PC-3 (cell line): Measurements from ENCODE around the gene GPR12. TPM values are rescaled to one million over a fixed set of nuclear protein-coding genes. Genes with fewer than 3 reads are reported as not detected.

Experiments
- ATAC-seq: fragments of 200-7000 bp; cut with Tn5 transposase; 2 replicates; pipeline ENCODE4 v1.9.1; 2020; ENCODE audit warnings: mild to moderate bottlenecking, moderate library complexity
- BruUV-seq: library from RNA; stranded (reverse); fragments of 400-500 nt; replicated peaks from 2 replicates; lab custom pipeline; 2021; lab: Mats Ljungman, UMichigan
- CTCF ChIA-PET: fragments of 300-600 bp; sonication (Branson Sonifier 250); formaldehyde crosslinking; loops from one replicate; lab custom pipeline; 2022; ENCODE audit warnings: antibody characterized with exemption; lab: Charles Lee
- POLR2A ChIA-PET: fragments of 300-600 bp; sonication (Branson Sonifier 250); formaldehyde crosslinking; loops from one replicate; lab custom pipeline; 2022; ENCODE audit warnings: antibody characterized with exemption; ENCODE audit not compliant: unreplicated experiment; lab: Charles Lee
- DNase-seq: peaks from one replicate; pipeline ENCODE4 v3.0.0-alpha.2; 2015
- H2AFZ ChIP-seq: fragments of 300-600 bp; sonication (generic); 2 replicates; pipeline ENCODE4 v1.6.0; 2016; ENCODE audit warnings: antibody characterized with exemption, low read length
- H3F3A ChIP-seq: fragments of 300-600 bp; sonication (generic); one replicate; pipeline ENCODE4 v1.6.0; 2017; ENCODE audit warnings: antibody characterized with exemption, low read length, control low read depth, mild to moderate bottlenecking; ENCODE audit not compliant: unreplicated experiment
- H3K27ac ChIP-seq: fragments of 300-600 bp; sonication (generic); 2 replicates; pipeline ENCODE4 v1.5.1; 2016; ENCODE audit warnings: mild to moderate bottlenecking, low read length
- H3K27me3 ChIP-seq: fragments of 300-600 bp; sonication (generic); 2 replicates; pipeline ENCODE4 v1.6.1; 2016; ENCODE audit warnings: low read length, mixed read lengths
- H3K36me3 ChIP-seq: fragments of 300-600 bp; sonication (generic); 2 replicates; pipeline ENCODE4 v1.6.1; 2016; ENCODE audit warnings: low read depth, mixed run types, low read length, mixed read lengths
- H3K4me1 ChIP-seq: fragments of 300-600 bp; sonication (generic); 2 replicates; pipeline ENCODE4 v1.5.1; 2016; ENCODE audit warnings: low read length; ENCODE audit not compliant: insufficient read depth
- H3K4me2 ChIP-seq: fragments of 300-600 bp; sonication (generic); 2 replicates; pipeline ENCODE4 v1.6.0; 2016; ENCODE audit warnings: low read length
- H3K4me3 ChIP-seq: fragments of 300-600 bp; sonication (generic); 2 replicates; pipeline ENCODE4 v1.5.1; 2016; ENCODE audit warnings: mild to moderate bottlenecking, low read length, mixed read lengths
- H3K79me2 ChIP-seq: fragments of 300-600 bp; sonication (generic); 2 replicates; pipeline ENCODE4 v1.6.1; 2017; ENCODE audit warnings: low read length, mixed read lengths
- H3K9ac ChIP-seq: fragments of 300-600 bp; sonication (generic); 2 replicates; pipeline ENCODE4 v1.6.0; 2016; ENCODE audit warnings: mild to moderate bottlenecking, low read length
- H3K9me2 ChIP-seq: fragments of 300-600 bp; sonication (generic); replicated peaks from 2 replicates; pipeline ENCODE4 v1.6.1; 2016; ENCODE audit warnings: mixed run types, low read length, mixed read lengths
- H3K9me3 ChIP-seq: fragments of 300-600 bp; sonication (generic); 2 replicates; pipeline ENCODE4 v1.6.1; 2016; ENCODE audit warnings: low read length, mixed read lengths
- H4K20me1 ChIP-seq: fragments of 300-600 bp; sonication (generic); 2 replicates; pipeline ENCODE4 v1.6.1; 2016; ENCODE audit warnings: low read length, mixed read lengths
- EZH2 ChIP-seq: fragments of 300-600 bp; sonication (generic); IDR thresholded peaks from one replicate; pipeline ENCODE4 v1.6.1; 2017; ENCODE audit warnings: antibody characterized with exemption, mild to moderate bottlenecking, low read length; ENCODE audit not compliant: unreplicated experiment
- EZH2phosphoT487 ChIP-seq: fragments of 300-600 bp; sonication (generic); IDR thresholded peaks from 2 replicates; pipeline ENCODE4 v1.6.1; 2018; ENCODE audit warnings: mild to moderate bottlenecking, antibody characterized with exemption, low read length, borderline replicate concordance
- intact Hi-C: fragments of 100-400 bp; cut with micrococcal nuclease; formaldehyde crosslinking; loops from 2 replicates; pipeline ENCODE4 v1.9.0; 2023
- total RNA-seq: library from RNA; depleted of rRNA; stranded (reverse); fragments of >200 nt; gene quantifications from 2 replicates; pipeline ENCODE4 v1.2.3, GENCODE V29; 2014; rRNA removed
- TF ChIP-seq, protein P1 (sequence below): fragments of 300-600 bp; sonication (generic); conservative IDR thresholded peaks from 2 replicates; pipeline ENCODE4 v1.5.1; 2017; ENCODE audit warnings: antibody characterized with exemption, low read depth, mild to moderate bottlenecking, low read length

The GPR12 gene
- total RNA-seq, 1 experiment from 2014 or later: not detected

DNA sequence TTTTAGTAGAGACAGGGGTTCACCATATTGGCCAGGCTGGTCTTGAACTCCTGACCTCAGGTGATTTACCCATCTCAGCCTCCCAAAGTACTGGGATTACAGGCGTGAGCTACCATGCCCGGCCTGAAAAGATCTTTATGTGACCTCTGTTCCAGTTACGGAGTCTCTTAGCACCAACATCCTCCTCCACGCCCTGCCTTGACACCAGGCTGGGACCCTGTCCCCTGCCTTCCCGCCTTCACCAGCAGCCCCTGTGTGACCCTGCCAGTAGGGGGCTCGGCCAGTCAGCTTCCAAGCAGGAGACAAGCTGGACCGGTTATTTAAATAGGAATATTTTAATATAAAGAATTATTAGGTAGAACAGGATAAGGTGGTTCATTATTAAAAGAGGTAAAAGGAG, 54.2 kb downstream of the GPR12 start:
- TF ChIP-seq, protein P1, sequence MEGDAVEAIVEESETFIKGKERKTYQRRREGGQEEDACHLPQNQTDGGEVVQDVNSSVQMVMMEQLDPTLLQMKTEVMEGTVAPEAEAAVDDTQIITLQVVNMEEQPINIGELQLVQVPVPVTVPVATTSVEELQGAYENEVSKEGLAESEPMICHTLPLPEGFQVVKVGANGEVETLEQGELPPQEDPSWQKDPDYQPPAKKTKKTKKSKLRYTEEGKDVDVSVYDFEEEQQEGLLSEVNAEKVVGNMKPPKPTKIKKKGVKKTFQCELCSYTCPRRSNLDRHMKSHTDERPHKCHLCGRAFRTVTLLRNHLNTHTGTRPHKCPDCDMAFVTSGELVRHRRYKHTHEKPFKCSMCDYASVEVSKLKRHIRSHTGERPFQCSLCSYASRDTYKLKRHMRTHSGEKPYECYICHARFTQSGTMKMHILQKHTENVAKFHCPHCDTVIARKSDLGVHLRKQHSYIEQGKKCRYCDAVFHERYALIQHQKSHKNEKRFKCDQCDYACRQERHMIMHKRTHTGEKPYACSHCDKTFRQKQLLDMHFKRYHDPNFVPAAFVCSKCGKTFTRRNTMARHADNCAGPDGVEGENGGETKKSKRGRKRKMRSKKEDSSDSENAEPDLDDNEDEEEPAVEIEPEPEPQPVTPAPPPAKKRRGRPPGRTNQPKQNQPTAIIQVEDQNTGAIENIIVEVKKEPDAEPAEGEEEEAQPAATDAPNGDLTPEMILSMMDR: no peak
- TF ChIP-seq EZH2: no peak
- no peak for TF ChIP-seq EZH2phosphoT487
- DNase-seq (no peak), ATAC-seq (no peak)
- intact Hi-C loops: loop anchor here (5.0 kb wide), 1 partner anchor 166 kb away; no protein-coding TSS in a partner anchor
- no TSS peak for BruUV-seq
- Histone ChIP-seq H3K79me2 (no peaks in the 10 kb centered on the region), H3K4me1 (no peaks in the 10 kb centered on the region), H2AFZ (no peak overlapping the region), H3K9me2 (no peaks in the 10 kb centered on the region), H3K9me3 (no peaks in the 10 kb centered on the region), H3K9ac (no peak overlapping the region), H3F3A (no peaks in the 10 kb centered on the region), H3K36me3 (no peaks in the 10 kb centered on the region), H3K27ac (no peak overlapping the region), H4K20me1 (no peaks in the 10 kb centered on the region), H3K4me2 (no peak overlapping the region), H3K4me3 (no peak overlapping the region), H3K27me3 (peaks cover 36% of the 10 kb centered on the region)
- ChIA-PET CTCF (no interaction called here), POLR2A (no interaction called here)

DNA sequence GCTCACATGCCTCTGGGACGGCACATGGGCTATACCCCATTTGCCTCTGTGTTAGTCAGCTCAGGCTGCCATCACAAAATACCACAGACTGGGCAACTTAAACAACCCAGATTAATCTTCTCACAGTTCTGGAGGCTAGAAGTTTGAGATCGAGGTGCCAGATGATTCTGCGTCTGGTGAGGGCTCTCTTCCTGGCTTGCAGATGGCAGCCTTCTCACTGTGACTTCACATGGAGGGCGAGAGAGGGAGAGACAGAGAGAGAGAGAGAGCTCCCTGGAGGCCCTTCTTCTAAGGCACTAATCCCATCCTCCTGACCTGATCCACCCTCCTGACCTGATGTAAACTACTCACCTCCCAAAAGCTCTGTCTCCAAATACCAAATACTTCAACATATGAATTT, 55.0 kb downstream of the GPR12 start:
- no peaks in the 10 kb centered on the region for H3K79me2 ChIP-seq
- ChIA-PET POLR2A (no interaction called here), CTCF (no interaction called here)
- H3K27me3 ChIP-seq: peaks cover 27% of the 10 kb centered on the region
- H3K4me2 ChIP-seq: no peak overlapping the region
- no peak overlapping the region for H3K9ac ChIP-seq
- H4K20me1 ChIP-seq: no peaks in the 10 kb centered on the region
- no peak overlapping the region for H2AFZ ChIP-seq
- H3K9me3 ChIP-seq: no peaks in the 10 kb centered on the region
- BruUV-seq: no TSS peak
- H3K9me2 ChIP-seq: no peaks in the 10 kb centered on the region
- DNase-seq: no peak
- H3K36me3 ChIP-seq: no peaks in the 10 kb centered on the region
- no peaks in the 10 kb centered on the region for H3F3A ChIP-seq
- no peak for ATAC-seq
- no peak overlapping the region for H3K4me3 ChIP-seq
- no peak overlapping the region for H3K27ac ChIP-seq
- H3K4me1 ChIP-seq: no peaks in the 10 kb centered on the region
- intact Hi-C loops: loop anchor here (5.0 kb wide), 1 partner anchor 167 kb away; no protein-coding TSS in a partner anchor
- TF ChIP-seq EZH2: no peak
- no peak for TF ChIP-seq EZH2phosphoT487
- TF ChIP-seq, protein P1: no peak

Other genes starting within 250 kb of the GPR12 start
- gene WASF3, start 203.1 kb downstream of the GPR12 start, total RNA-seq: 2.0 and 2.6 TPM in 2 replicates